ENCODE data around the gene SVIL.
"Not testable (repeated sequence)": the region's sequence is repeated elsewhere in the genome, so short reads cannot be mapped to it uniquely, and the experiment has no call there.

The SVIL gene

DNA sequence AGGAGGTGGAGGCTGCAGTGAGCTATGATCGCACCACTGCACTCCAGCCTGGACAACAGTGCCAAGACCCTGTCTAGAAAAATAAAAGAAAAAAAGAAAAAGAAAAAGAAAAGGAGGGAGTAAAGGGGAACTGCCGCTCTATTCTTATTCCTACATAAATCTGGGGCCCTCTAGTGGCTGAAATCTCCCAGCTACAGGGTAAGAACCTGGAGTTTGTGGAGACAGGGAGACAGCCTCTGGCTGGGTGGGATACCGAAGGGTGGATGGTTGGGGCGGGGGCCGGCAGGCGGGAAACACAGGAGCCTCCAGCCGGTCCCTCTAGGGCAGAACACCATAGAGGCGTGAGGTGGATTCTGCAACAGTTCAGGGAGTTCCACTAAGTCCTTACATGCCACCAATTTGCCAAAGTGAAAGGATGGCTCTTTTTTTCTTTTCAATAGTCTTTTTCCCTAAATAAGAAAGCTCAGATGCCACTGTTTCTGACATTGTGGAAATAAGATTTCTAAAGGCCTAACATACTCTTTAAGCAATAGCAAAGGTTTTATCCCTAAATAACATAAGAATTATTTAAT lies 117.3 kb downstream of the SVIL start:
- DNase-seq, result peak in 3 of 51 donors; percentile 7 to 22 (median 17)

DNA sequence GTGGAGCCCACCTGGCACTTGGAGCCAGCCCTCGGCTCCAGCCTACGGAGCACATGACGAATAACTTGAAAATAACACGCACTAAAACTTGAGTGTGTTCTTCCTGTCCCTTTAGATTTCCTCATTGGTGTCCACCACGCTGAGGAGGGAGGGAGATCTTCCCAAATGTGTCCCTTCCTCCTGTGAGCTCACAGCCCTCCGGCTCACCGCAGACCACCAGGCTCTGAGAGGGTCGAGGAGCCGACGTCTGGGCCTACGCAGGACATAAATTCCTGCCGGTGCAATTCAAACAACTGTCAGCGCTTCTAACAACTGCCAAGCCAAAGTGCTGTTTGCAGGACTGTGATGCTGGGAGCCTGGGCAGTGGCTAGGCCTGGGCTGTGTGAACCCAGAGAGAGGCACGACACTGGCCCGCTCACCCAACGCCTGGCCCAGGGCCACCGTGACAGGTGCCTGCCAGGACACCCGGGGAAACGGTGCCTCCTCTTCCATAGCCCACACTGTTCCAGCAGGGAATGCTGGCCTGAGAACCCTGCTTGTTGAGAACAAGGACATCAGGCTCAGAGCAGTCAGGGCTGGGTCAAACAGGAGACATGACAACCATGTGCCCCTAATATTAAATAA lies 118.3 kb downstream of the SVIL start:
- not testable (repeated sequence) for DNase-seq

GRCh38 chr10:29515879-29516278 lies 118.9 kb downstream of the SVIL start:
- not testable (repeated sequence) for DNase-seq

DNA sequence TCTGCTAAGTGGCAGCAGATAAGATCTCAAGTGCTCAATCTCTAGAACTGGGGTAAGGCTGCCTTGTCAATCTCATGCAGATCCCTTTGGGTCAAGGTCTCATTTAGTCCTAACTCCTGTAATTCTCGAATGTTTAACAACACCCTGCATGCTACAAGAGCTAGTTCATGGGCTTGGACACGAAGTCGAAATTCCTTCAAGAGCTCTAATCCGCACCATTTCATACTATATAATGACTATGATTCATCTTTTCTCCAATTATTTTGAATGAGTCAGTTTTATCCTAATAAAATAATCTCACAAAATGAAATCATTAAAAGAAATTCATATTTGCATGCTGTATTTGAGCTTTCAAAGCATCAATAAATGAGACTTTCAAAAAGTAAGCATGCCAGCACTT lies 119.7 kb downstream of the SVIL start:
- DNase-seq, result not testable (repeated sequence)

DNA sequence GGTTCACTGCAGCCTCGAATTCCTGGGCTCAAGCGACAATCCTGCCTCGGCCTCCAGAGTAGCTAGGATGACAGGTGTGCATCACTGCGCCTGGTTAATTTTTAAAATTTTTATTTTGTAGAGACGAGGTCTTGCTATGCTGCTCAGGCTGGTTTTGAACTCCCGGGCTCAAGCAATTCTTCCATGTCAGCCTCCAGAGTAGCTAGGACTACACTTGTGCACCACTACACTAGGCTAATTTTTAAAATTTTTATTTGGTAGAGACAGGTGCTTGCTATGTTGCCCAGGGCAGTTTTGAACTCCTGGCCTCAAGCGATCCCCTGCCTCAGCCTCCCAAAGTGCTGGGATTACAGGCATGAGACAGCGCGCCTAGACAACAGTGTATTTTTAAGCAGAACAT lies 120.5 kb downstream of the SVIL start:
- no peak for DNase-seq

- no peak for DNase-seq
Observed at GRCh38 chr10:29512425-29512974, 122.3 kb downstream of the SVIL start.

DNA sequence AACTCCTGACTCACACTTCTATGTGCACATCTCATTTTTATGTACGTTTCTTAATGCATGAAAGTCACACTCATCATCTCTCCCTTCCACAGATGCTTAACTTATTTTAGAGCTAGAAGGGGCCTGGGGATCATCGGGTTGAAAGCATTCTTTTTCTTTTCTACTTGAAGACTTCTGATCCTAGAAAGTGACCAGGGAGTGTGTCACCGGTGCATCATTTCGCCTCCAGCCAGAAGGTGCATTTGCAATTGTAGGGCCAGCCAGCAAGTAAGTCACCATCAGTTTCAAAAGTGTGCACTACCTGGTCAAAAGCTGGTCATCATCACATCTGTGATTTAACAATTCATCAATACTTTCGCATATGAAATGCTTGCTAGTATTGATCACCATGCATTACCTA lies 123.0 kb downstream of the SVIL start:
- DNase-seq, result not testable (repeated sequence)

DNA sequence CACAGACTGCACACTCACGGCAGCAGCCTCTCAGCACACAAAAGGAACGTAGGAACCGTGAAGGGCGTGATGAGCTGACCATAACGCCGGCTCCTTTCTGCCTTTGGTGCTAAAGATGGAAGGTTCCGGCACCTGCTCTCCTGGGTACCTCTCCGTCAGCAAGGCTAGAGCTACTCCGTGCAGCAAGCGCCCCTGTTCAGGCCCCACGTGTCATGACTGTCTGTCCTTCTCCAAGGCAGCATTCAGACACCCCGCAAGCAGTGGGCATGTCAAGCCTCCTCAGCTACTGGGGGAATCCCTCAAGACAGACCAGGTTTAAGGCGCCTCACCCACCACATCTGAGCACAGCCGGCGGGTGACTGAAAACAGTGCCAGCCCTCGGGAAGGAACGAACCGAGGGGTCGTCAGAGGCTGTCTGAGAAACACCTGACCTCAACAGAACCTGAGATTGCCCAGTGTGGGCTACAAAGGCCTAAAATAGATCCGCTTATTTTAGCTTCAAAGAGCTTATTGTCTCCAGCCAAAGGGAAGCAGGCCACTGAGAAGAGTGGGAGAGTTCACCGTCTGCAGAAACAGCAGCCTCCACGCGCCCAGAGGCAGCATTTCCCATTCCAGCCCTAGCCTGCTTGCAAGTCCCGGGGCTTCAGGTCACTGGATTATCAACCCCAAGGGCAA lies 124.2 kb downstream of the SVIL start:
- DNase-seq, result not testable (repeated sequence)

DNA sequence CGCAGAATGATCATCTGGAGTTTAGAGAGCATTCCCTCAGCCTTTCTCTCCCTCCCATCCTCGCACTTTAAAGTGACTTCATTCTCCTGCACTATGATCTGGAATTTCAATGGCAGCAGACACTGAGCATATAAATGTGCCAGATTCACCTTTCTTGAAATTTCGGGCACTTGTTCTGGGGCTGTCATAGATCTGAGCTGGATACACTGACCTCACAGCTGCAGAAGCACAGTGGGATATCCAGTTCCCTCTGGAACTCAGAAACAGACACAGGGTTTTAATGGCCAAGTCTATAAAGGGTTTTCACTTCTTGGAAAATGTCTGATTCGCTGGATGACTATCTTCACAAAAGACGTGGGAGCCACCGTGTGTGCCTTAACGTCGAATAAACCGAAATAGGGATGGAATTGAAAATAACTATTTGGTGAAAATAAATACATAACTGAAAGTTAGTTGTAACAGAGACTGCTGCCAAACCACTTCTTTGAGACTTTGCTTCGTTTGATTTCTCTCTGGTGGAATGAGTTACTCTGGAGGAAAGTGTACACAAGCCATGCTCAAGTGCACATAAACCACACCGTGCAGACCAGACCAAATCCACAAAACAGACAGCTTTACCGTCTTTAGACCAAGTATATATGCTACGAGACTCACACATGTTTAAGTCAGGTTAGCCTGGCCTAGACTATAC lies 126.1 kb downstream of the SVIL start:
- no peak for DNase-seq

GRCh38 chr10:29507750-29508149 lies 127.0 kb downstream of the SVIL start:
- DNase-seq, result not testable (repeated sequence)

- DNase-seq, result not testable (repeated sequence)
Observed at GRCh38 chr10:29506324-29506921, 128.3 kb downstream of the SVIL start.

DNA sequence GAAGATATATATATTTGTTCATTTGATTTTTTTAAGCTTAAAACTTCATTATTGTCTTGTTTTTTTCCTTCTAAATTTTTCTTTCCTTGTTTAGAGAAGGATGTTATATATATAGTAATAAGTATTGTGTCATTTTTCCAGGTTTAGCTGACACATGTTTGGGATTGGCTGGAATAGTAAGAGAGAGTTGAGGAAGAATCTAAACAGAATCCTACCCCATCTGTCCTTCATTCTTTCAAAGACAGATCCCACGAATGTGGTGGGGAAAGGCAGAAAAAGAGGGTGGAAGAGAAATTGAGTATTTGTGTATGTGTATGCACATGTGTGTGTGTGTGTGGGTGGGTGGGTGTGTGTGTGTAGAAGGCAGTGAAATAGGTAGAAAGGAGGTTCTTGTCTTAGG lies 132.4 kb downstream of the SVIL start:
- no peak for DNase-seq

- DNase-seq, result no peak
Observed at GRCh38 chr10:29501692-29502091, 133.1 kb downstream of the SVIL start.

- DNase-seq, result no peak
Observed at GRCh38 chr10:29499993-29500537, 134.7 kb downstream of the SVIL start.

DNA sequence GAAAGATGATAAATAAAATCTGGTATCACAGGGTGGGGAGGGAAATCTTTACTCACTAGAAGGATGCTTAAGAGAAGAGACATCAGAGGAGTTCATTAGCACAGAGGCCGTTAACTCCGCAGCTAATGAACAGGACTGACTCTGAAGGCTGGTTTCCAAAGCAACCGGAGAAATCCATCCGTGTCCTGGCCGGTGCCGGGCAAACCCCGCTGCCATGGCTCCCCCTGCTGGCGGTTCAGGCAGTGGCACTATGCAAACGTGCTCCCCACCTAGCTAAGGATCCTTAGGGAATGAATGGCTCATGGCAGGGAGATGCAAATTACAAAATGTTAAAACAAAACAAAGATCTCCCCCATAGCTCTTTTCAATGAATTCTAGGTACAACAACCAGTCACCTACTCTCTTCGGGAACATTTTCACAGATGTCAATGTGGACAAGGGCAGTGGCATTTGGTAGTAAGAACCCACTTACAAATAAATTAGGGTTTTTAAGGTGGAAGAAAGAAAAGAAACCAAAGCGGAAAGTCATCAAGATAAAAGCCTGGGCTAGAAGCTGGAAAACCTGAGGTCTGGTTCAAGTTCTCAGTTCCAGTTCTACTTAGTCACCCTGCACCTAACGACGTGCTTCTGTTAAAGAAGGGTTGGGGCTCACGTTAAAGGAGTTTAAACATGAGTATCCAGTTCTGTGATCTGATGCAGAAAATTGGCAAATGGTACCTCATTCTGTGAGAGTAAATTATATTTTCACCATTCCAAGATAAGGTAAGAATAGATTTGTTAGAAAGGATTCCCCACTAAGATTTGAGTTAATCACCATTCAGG lies 138.2 kb downstream of the SVIL start:
- peak in 45 of 51 donors; percentile 5 to 76 (median 50) for DNase-seq

DNA sequence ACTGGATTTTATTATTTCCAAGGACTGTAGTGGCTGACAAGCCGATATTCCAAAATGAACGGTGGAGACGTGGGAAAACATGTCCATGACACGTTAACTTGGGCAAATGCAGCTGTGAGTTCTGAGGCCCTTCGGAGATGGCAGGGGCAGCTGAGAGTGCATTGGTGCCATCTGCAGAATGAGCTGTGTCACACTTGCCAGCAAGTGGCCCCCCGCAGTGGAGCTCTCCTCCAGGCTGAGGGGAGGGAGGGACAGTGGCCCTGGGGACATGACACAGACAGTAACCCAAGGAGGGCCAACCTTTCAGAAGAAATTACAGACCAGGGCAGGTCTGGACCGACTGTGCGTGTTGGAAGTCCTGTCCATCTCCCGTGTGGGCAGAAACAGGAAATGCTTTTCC lies 139.4 kb downstream of the SVIL start:
- no peak for DNase-seq

DNA sequence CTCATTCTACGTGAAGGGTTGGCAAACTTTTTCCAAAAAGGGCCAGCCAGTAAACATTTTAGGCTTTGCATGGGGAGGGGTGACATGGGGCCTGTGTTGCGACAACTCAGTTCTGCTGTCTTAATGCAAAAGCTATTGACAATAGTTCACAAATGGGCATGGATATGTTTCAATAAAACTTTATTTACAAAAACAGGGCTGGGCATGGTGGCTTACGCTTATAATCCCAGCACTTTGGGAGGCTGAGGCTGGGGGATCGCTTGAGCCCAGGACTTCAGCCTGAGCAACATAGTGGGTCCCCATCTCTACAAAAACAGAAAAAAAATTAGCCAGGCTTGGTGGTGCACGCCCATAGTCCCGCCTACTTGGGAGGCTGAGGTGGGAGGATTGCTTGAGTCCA lies 141.1 kb downstream of the SVIL start:
- no peak for DNase-seq

DNA sequence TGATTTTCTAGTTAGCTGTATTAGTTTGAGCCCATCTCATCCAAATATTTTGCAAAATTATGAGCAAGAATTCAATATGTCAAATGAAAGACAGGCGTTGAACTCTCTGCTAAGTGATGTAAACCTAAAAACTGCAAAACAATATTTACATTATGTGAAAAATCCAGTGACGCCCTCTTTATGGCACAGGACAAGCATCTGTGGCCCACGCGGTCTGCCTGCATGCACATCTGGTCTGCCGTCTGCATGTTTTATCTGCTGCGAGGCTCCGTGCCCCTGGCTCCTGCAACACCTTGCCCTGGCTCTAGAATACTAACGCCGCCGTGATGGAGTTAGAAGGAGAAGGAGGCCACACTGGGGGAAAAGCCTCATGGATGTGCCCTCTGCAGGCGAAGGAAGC lies 142.0 kb downstream of the SVIL start:
- DNase-seq, result no peak

DNA sequence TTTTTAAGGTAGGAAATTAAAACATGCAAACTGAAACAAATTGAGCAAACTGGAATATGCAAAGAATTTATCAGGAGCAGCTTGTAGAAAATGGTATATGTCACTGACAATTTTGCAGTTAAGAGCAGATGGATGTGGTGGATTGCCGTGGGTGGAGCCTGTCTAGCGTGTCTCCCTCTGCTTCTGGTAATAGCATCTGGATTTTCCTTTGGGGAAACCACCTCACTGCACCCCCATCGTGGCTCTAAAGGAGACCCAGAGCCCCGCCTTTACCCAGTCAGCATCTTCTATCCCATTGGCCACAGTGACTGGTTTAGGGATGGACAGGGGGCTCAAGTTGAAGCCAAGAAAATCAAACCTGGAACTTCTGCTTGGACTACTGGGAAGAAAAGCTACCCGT lies 142.9 kb downstream of the SVIL start:
- DNase-seq, result no peak

DNA sequence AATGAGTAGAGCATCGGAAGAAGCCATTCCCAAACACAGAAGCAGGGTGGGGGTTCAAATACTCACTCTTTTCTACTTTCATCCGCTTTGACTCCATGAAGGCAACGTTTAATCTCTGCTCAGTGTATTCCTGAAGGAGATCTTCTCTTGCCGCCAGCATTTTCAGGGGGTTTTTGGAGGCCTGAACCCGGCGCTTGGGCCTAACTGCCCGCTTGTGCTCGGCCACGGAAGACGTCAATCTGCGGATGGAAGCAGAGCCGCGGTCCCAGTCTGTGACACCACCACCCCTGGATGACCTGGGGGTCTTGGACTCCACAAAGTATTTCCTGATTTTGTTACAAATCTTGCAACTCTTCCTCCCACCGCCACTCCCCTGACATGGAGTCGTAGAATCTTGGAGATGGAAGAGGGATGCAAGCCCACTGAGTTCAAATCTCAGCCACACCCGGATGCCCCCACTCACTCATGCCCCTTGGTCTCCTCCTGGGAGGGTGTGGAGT lies 143.9 kb downstream of the SVIL start:
- DNase-seq, result not testable (repeated sequence)

Data from hypothalamus (tissue), 51 donors.